SK-N-SH treated with all-trans-retinoic acid at 6 μM for 48 hours (cell line): ENCODE data around the gene RBL2.

Experiments used
- ARNTL ChIP-seq: fragments of 450-650 bp; formaldehyde crosslinking; IDR thresholded peaks from 2 replicates; pipeline ENCODE4 v1.5.0; 2020; ENCODE audit warnings: low read depth, mild to moderate bottlenecking, moderate library complexity, borderline replicate concordance
- BACH2 ChIP-seq: fragments of 250-450 bp; sonication (Bioruptor Pico); IDR thresholded peaks from 2 replicates; pipeline ENCODE4 v1.9.0; 2021; ENCODE audit warnings: mild to moderate bottlenecking, borderline replicate concordance
- CREB5 ChIP-seq: fragments of 250-450 bp; sonication (Bioruptor Pico); IDR thresholded peaks from 2 replicates; pipeline ENCODE4 v1.5.1; 2020; ENCODE audit warnings: low read depth, mild to moderate bottlenecking, moderate library complexity
- GLIS3 ChIP-seq: fragments of 250-450 bp; sonication (Bioruptor Pico); IDR thresholded peaks from 2 replicates; pipeline ENCODE4 v1.5.0; 2020; ENCODE audit warnings: mild to moderate bottlenecking, moderate library complexity
- PPARA ChIP-seq: fragments of 250-450 bp; sonication (Bioruptor Pico); IDR thresholded peaks from 2 replicates; pipeline ENCODE4 v1.5.0; 2020; ENCODE audit warnings: mild to moderate bottlenecking, borderline replicate concordance
- ZC3H10 ChIP-seq: fragments of 250-450 bp; sonication (Bioruptor Pico); IDR thresholded peaks from 2 replicates; pipeline ENCODE4 v1.5.1; 2021; ENCODE audit warnings: mild to moderate bottlenecking, moderate library complexity
- ZFP3 ChIP-seq: fragments of 250-450 bp; sonication (Bioruptor Pico); IDR thresholded peaks from 2 replicates; pipeline ENCODE4 v1.5.0; 2020; ENCODE audit warnings: mild to moderate bottlenecking, moderate library complexity
- ZFP30 ChIP-seq: fragments of 450-650 bp; formaldehyde crosslinking; IDR thresholded peaks from 2 replicates; pipeline ENCODE4 v1.5.0; 2022; ENCODE audit warnings: mild to moderate bottlenecking, moderate library complexity

- no peak for TF ChIP-seq ZC3H10 (CRISPR knock-in tag)
- TF ChIP-seq ARNTL (CRISPR knock-in tag) = no peak
- TF ChIP-seq CREB5 = no peak
- no peak for TF ChIP-seq GLIS3 (CRISPR knock-in tag)
- TF ChIP-seq ZFP3 (CRISPR knock-in tag) = no peak
- TF ChIP-seq PPARA (CRISPR knock-in tag) = no peak
- no peak for TF ChIP-seq ZFP30 (CRISPR knock-in tag)
- no peak for TF ChIP-seq BACH2 (CRISPR knock-in tag)
Measured at GRCh38 chr16:53537626-53538025, 103.4 kb downstream of the RBL2 start.
